NCI-H226 (cell line): ENCODE data around the gene ADGRL3.
"Not testable (repeated sequence)": the region's sequence is repeated elsewhere in the genome, so short reads cannot be mapped to it uniquely, and the experiment has no call there.

Source experiments
- DNase-seq: peaks from one replicate; pipeline ENCODE4 v3.0.0-alpha.2; 2015

Gene ADGRL3

GRCh38 chr4:61665649-61666048, 465.5 kb downstream of the ADGRL3 start:
- DNase-seq, result no peak

GRCh38 chr4:61666244-61666643, 466.1 kb downstream of the ADGRL3 start:
- DNase-seq, result no peak

GRCh38 chr4:61671599-61671998, 471.5 kb downstream of the ADGRL3 start:
- no peak for DNase-seq

GRCh38 chr4:61675464-61675863, 475.3 kb downstream of the ADGRL3 start:
- no peak for DNase-seq

GRCh38 chr4:61678297-61678696, 478.2 kb downstream of the ADGRL3 start:
- no peak for DNase-seq

- no peak for DNase-seq
These were observed 493.4 kb downstream of the ADGRL3 start for GRCh38 chr4:61693520-61693919.

- DNase-seq, result no peak
These were observed 514.3 kb downstream of the ADGRL3 start for GRCh38 chr4:61714387-61714911.

GRCh38 chr4:61716426-61716825, 516.3 kb downstream of the ADGRL3 start:
- DNase-seq, result no peak

- no peak for DNase-seq
These were observed 523.4 kb downstream of the ADGRL3 start for GRCh38 chr4:61723492-61723891.

- DNase-seq, result no peak
These were observed 527.2 kb downstream of the ADGRL3 start for GRCh38 chr4:61727286-61727685.

GRCh38 chr4:61734409-61734808, 534.3 kb downstream of the ADGRL3 start:
- DNase-seq, result no peak

GRCh38 chr4:61739887-61740286, 539.8 kb downstream of the ADGRL3 start:
- no peak for DNase-seq

- no peak for DNase-seq
These were observed 540.8 kb downstream of the ADGRL3 start for GRCh38 chr4:61740886-61741285.

- peak; percentile 6 for DNase-seq
These were observed 541.4 kb downstream of the ADGRL3 start for GRCh38 chr4:61741327-61742096.

GRCh38 chr4:61750810-61751209, 550.7 kb downstream of the ADGRL3 start:
- no peak for DNase-seq

GRCh38 chr4:61752617-61753016, 552.5 kb downstream of the ADGRL3 start:
- no peak for DNase-seq

- no peak for DNase-seq
These were observed 553.6 kb downstream of the ADGRL3 start for GRCh38 chr4:61753739-61754138.

GRCh38 chr4:61756937-61757336, 556.8 kb downstream of the ADGRL3 start:
- not testable (repeated sequence) for DNase-seq

- not testable (repeated sequence) for DNase-seq
These were observed 557.9 kb downstream of the ADGRL3 start for GRCh38 chr4:61757983-61758382.

GRCh38 chr4:61758596-61758995, 558.5 kb downstream of the ADGRL3 start:
- DNase-seq, result not testable (repeated sequence)

- DNase-seq, result not testable (repeated sequence)
These were observed 559.1 kb downstream of the ADGRL3 start for GRCh38 chr4:61759245-61759644.

GRCh38 chr4:61759885-61760284, 559.8 kb downstream of the ADGRL3 start:
- DNase-seq, result not testable (repeated sequence)

GRCh38 chr4:61760820-61761219, 560.7 kb downstream of the ADGRL3 start:
- no peak for DNase-seq

GRCh38 chr4:61762722-61763627, 562.8 kb downstream of the ADGRL3 start:
- DNase-seq, result no peak
